ENCODE data around the gene ANKRD49. TPM values are rescaled to one million over a fixed set of nuclear protein-coding genes. Genes with fewer than 3 reads are reported as not detected.

The ANKRD49 gene
- total and polyA plus RNA-seq, 2 of the 4 experiments (the other 2 are of a cell fraction): 7.2 to 10.4 TPM

DNA sequence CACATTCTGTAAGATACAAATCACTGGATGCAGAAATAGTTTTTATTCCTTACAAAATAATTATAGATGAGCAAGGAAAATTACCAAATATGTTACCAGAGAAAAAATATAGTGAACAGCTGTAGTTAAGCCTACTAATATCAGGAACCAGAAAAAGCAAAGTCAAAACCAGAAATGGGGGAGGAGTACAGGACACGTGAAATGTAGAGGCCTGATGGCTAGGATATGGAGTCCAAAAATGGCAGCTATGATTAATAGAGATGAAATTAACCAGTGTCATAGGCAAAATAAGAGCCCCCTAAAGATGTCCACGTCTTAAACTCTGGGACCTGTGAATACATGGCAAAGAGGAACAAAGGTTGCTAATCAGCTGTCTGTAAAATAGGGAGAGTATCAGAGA is 34.2 kb upstream of the ANKRD49 start:
- Histone ChIP-seq H3K79me1 (ENCODE audit: low read depth in 1 of 2, low read length in 2 of 2) (no peaks in the 10 kb centered on the region), H2BK15ac (ENCODE audit: low read depth, low read length) (no peak overlapping the region), H2BK5ac (ENCODE audit: low read depth, low read length, poor library complexity, severe bottlenecking) (no peak overlapping the region), H3K4me3 (ENCODE audit: insufficient read depth, low read depth, low read length) (no peak overlapping the region), H3K36me3 (ENCODE audit: control insufficient read depth, insufficient read depth, low read length) (peaks cover 3% of the 10 kb centered on the region; the same call in 1 of the 2 replicates), H3K9ac (ENCODE audit: low read depth, low read length) (no peak overlapping the region), H3K14ac (replicated peaks; ENCODE audit: low read depth, low read length) (no peak overlapping the region), H3K18ac (ENCODE audit: low read depth, low read length) (no peak overlapping the region), H2BK20ac (ENCODE audit: low read depth, low read length) (no peak overlapping the region), H2AK9ac (replicated peaks; ENCODE audit: low read depth, low read length, poor library complexity) (no peak overlapping the region), H3K27me3 (ENCODE audit: control insufficient read depth, insufficient read depth, low read length) (no peaks in the 10 kb centered on the region), H3K56ac (ENCODE audit: extremely low read depth, insufficient read depth, low read length) (no peak overlapping the region), H2AK5ac (ENCODE audit: low read depth, low read length) (no peak overlapping the region), H3K4me2 (ENCODE audit: low read depth, low read length) (no peak overlapping the region), H2AFZ (replicated peaks; ENCODE audit: low read length, poor library complexity) (no peak overlapping the region), H3K4ac (ENCODE audit: low read depth, low read length) (no peak overlapping the region), H4K91ac (ENCODE audit: insufficient read depth, low read depth, low read length) (no peak overlapping the region), H2BK120ac (ENCODE audit: low read depth, low read length) (no peak overlapping the region), H3K9me3 (ENCODE audit: control insufficient read depth, insufficient read depth, low read length) (no peaks in the 10 kb centered on the region), H4K8ac (ENCODE audit: low read depth in 2 of 2, low read length in 2 of 2) (no peak overlapping the region), H3K4me1 (ENCODE audit: control insufficient read depth, insufficient read depth, low read length) (no peaks in the 10 kb centered on the region), H3K23ac (ENCODE audit: low read depth, low read length) (no peak overlapping the region), H3K9me1 (ENCODE audit: insufficient read depth, low read length) (no peaks in the 10 kb centered on the region; the same call in 1 of the 2 replicates), H4K20me1 (ENCODE audit: insufficient read depth, low read length) (no peaks in the 10 kb centered on the region), H4K5ac (ENCODE audit: low read depth, low read length) (no peak overlapping the region), H3K27ac (ENCODE audit: insufficient read depth, low read length) (no peak overlapping the region)
- no peak for TF ChIP-seq RAD21 (IDR thresholded peaks at IDR 0.05; ENCODE audit: low read length)
- TF ChIP-seq, protein P1, sequence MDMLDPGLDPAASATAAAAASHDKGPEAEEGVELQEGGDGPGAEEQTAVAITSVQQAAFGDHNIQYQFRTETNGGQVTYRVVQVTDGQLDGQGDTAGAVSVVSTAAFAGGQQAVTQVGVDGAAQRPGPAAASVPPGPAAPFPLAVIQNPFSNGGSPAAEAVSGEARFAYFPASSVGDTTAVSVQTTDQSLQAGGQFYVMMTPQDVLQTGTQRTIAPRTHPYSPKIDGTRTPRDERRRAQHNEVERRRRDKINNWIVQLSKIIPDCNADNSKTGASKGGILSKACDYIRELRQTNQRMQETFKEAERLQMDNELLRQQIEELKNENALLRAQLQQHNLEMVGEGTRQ (IDR thresholded peaks at IDR 0.05; ENCODE audit: low read depth, low read length): no peak
- TF ChIP-seq RCOR1 (IDR thresholded peaks at IDR 0.05; ENCODE audit: insufficient replicate concordance, low read length): no peak
- TF ChIP-seq SMC3 (IDR thresholded peaks at IDR 0.05; ENCODE audit: low read depth, low read length): no peak
- 100% methylated on average over 1 of the region's 2 CpGs; no CpG with 5 or more reads in 1 of the 2 experiments for WGBS, 2 experiments (ENCODE audit: extremely low coverage in 2 of 2, insufficient read length in 1 of 2)
- no peak for ATAC-seq (ENCODE audit: low read depth)
- in situ Hi-C loops (cut with MboI; ENCODE audit: low sequenced_read_pairs): no loop called here
- CTCF ChIA-PET: interaction anchor here (1.2 kb wide), 1 partner anchor 11 kb away, joined by 3 read pairs; no protein-coding TSS in a partner anchor
- dilution Hi-C loops (cut with HindIII; ENCODE audit: low sequenced_read_pairs, unreplicated experiment): no loop called here
- POLR2A ChIA-PET (ENCODE audit: unreplicated experiment): no interaction called here
- BruUV-seq (replicated peaks): no TSS peak
- DNase-seq: no peak
- intact Hi-C loops (cut with micrococcal nuclease): no loop called here

Measured in IMR-90 (cell line).